NCI-H1092 (cell line): Measurements from ENCODE around the gene UQCC2.

Source experiments
- DNase-seq: peaks from one replicate; lab custom pipeline; 2025; lab: John Stamatoyannopoulos, UW

Gene UQCC2

DNA sequence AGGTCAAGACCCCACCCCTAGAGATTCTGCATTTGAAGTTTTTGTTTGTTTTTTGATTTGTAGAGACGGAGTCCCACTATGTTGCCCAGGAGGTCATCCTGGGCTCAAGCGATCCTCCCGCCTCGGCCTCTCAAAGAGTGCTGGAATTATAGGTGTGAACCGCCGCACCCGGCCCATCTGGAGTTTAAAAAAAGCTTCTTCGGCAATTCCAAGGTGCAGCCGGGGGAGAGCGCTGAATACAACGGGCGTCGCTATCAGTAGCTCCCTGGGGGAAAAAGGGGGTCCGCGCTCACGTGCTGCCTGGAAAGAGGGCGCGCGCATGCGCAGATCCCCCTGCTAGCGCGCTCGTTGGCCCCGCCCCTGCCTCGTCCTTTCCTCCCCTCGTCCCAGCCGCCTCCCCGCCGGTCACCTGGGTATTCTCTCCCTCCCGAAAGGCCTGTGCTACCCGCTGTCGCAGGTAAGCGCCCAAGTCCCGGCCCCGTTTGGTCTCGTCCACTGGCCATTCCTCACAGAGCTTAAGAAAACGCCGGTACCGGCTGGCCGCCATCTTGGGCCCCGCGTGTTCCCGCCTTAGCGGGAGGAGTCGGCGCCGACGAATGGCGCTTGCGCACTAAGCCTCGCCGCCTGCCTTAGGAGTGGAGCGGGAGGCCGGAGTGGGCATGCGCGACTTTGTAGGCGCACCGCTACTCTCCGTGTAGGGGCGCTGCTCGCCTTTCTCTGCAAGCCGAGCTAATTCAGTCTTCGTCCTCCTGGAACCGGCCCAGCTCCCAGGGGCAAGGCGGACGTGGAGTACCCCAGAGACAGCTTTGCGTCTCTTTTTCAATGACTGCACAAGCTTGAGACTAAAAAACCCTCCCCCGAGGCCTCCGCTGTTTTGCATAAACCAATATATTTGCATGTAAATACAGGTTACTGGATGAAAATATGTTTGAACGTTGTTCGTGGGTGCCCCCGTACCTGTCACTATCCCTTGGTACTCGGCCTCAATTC lies at the start of gene UQCC2:
Gene UQCC2 (minus strand): TSS at position 561 of the 990 bp plus-strand sequence. CDS start 14 bp downstream, at position 547.
- peak; percentile 96 for DNase-seq

DNA sequence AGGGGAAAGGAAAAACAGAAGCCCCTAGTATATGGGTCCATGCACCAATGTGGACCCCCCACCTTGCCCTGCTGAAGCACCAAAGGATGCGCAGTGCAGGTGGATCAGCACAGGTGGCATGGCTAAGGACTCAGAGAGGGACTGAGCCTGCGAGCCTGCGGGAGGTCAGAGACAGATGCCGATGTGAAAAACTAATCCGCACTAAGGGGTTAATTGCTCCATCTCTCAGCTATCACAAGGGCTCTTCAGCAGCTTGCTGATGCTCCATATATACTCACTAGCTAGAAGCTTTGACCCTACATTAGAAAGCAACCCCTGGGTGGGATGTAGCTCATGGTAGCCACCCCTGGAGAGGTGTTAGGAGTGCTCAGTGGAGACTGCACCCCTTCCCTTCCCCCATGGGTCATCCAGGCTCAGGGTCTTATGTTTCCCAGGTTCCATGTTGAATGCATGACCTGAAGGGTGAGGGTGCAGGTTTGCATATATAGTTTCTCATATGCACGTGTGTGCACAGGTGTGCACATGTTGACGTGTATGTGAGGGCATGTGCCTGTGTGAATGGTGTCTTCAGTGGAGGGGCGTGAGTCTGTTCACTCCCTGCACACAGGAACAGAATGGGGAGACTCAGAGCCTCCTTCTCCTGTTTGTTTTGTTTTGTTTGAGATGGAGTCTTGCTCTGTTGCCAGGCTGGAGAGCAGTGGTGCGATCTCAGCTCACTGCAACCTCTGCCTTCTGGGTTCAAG lies 48.6 kb upstream of the UQCC2 start:
- no peak for DNase-seq

DNA sequence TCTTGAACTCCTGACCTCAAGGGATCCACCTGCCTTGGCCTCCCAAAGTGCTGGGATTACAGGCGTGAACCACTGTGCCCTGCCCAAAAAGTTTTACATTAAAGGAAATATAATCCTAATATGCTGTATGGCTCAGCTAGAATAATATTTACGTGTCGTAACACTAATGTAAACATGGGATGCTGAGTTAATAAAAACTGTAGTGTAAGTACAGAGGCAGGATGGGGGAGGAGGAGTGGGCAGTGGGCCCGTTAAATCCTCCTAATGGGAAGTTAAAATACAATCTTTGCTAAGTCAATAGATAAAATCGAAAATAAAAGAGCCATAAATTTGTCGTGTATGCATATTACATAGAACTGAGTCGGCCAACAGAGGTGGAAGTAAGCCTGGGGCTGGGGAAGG lies 47.3 kb upstream of the UQCC2 start:
- no peak for DNase-seq

DNA sequence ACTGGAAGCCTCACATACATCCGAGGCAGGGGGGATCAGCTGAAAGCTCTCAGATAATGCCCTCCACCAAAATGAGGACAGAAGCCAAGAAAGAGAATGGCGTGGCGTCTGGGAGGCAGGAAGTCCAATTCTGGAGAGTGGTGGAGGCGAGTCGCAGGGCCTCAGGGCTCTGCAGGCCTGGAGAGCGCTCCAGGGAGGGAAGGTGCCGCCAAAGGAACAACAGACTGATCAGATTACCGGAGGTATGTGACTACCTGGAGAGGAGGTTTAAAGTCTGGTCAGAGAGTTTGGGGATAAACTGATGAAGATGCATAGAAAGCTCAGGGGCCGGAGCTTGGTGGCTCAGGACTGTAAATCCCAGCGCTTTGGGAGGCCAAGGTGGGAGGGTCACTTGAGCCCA lies 46.4 kb upstream of the UQCC2 start:
- no peak for DNase-seq

DNA sequence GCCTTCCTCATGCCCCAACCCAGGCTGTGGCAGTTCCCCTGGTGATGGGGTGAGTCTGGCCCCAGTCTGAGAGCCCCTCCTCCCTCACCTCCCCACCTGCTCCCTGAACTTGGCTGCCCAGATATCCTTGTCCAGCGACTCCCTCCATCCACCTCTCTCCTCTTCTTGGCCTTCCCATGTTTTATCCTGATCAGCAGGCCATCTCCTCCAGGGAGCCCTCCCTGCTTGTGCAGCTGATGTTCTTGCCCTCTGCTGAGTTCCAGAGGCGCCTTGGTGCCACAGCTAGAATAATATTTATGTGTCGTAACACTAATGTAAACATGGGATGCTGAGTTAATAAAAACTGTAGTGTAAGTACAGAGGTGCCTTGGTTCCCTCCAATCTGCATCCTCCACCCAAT lies 45.6 kb upstream of the UQCC2 start:
- DNase-seq = no peak

- no peak for DNase-seq
Measured at GRCh38 chr6:33756211-33756954, 44.9 kb upstream of the UQCC2 start.

- no peak for DNase-seq
Measured at GRCh38 chr6:33755070-33755869, 43.8 kb upstream of the UQCC2 start.

DNA sequence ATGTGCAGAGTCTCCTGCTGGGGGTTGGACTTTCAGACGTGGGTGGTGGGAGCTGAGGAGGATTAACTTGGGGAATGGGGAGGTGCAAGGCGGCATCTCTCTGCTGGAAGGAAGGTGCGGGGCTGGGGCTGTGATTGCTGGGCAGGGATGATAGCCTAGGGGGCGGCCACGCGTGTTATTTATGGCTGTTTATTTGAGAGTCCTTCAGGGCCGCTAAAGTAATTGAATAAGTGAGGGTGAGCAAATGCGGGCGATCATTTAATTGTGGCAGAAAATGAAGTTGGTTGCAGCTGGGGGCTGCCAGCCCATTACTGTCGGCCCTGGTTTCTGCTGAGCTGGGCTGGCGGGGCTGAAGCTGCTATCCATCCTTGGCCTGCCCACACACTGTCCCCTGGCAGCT lies 42.7 kb upstream of the UQCC2 start:
- DNase-seq = no peak

DNA sequence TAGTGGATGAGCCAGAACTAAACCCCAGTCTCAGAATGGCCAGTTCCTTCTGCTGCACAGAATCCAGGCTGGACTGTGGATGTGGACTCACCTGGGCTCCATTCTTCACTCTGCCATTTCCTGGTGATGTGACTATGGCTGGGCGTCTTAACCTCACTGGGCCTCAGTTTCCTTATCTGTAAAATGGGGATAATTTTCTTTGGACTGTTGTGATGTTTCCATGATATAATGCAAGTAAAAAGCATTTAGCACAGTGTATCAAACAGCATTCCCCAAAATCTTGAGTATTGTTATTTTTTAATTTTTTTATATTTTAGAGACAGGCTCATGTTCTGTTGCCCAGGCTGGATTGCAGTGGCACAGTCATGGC lies 41.1 kb upstream of the UQCC2 start:
- DNase-seq = no peak

DNA sequence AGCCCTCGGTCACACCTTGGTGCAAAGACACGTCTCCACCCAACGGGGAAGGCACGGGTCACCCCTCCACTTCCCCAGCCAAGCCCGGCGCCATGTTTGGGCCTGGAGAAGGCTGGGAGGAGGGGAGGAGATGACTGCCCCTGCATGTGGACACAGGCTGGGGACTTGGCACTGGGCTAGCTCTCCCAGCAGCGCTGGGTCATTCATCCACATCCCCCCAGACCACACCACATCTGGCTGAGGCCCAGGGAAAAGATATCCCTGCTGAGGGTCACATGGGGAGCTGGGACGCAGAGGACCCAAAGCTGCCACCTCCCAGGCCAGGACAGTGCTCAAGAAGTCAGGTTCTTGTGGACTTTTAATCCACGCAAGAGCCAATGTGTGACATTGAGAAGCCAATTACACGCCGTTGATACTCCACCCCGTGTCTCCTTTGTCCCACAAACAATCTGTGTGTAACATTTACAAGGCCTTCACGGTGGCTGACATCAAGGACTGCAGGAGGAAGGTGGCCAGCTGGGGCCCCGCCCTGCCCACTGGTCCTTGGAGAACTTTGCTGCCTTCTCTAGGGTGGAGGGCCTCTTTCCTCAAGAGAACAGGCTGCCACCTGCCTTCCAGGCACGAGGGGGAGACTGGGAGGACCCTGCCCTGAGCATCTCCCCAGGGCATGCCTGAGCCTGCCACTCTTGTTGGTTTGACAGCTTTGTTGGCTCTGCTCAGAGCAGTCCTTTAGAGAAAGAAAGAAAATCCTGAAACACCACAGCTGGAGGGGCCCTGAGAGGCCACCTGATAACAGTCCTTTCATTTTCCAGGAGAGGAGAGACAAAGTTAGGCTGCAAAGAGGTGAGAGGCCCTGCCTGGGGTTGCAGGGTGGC lies 40.5 kb upstream of the UQCC2 start:
- DNase-seq = no peak

DNA sequence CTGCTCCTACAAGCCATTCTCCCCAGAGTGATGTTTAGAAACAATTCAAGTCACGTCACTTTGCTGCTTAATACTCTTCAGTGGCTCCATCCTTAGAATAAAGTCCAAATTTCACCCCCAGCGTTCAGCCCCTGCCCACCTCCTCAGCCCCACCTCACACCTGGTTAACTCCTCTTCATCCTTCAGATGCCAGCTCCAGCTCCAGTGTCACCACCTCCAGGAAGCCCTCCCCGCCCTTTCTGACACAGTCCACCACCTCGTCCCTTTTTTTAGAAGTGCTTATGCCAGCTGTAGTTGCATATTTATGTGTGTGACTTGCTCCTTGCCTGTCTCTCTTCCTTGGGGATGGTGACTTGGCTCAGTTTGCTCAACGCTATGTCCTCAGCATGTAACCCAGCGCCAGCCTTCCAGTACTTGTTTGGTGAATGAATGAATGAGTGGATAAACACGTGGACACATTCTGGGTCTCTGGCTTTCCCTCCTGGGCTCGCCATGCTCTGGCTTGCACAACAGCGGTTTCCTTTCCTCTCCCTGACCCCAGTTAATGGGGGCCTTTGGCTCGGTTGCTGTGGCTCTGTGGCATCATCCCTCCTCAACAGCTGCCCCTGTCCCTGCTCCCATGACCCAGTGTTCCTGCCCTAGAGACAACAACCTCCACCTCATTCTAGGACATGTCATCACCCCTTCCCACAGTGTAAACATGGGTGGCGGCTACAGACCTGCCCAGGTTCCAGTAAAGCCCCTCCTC lies 38.9 kb upstream of the UQCC2 start:
- DNase-seq = no peak

GRCh38 chr6:33749401-33749800 lies 37.9 kb upstream of the UQCC2 start:
- DNase-seq = no peak

- no peak for DNase-seq
Measured at GRCh38 chr6:33748841-33749240, 37.3 kb upstream of the UQCC2 start.

DNA sequence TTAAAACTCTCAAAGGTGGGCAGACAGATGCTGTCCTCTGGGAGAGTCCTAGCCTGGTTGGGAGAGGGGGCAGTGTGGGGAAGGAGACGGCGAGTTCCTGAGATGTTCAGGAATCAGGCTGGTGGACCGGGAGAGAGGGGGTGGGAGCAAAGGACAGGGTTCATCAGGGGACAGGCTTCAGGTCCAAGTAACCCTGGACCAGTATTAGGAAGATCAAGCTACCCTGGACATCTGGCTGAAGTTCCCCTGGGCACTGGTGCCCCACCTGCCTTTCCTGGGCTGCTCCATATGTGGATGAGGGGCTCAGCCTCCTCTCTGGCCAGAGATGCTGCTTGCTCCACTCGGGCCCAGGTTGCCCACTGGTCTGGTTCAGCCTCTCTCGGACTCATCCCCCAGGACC lies 36.3 kb upstream of the UQCC2 start:
- no peak for DNase-seq

GRCh38 chr6:33746651-33747100 lies 35.2 kb upstream of the UQCC2 start, which contains the start of gene IP6K3:
Gene IP6K3, minus strand, starts transcription at chr6:33746905. Its CDS starts 11,429 bp downstream, at chr6:33735476.
- no peak for DNase-seq

GRCh38 chr6:33746036-33746600 lies 34.6 kb upstream of the UQCC2 start:
- DNase-seq = no peak

GRCh38 chr6:33745548-33745947 lies 34.0 kb upstream of the UQCC2 start:
- no peak for DNase-seq

DNA sequence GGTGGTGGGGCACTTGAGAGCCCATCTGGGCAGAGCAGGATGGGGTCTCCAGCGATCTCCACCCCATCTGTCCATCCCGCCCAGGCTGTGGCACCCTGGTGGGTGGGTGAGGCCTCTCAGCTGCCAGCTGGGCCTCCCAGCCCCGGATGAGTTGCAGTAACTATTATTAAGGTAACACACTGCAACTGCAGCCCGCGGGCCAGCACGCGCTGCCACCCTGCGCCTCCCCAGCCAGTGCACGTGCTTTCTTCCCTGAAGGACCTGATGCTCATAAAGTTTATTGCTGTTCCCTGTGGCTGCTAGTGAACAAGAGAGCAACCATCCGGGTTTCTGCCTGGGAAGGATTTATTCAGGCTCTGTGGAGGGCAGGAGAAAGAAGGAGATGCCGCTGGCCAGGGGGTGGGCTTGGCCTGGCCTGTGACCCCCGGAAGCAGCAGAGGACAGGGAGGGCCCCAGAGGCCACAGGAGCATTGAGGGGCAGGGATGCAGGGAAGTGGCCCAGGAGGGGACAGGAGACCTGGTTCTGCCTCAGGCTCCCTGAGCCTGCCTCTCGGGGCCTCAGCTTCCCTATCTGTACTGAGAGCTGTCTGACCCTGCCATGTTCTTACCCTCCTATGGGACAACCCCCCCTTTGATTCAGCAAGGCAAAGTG lies 33.5 kb upstream of the UQCC2 start:
- DNase-seq = no peak
